Muscle layer of duodenum (tissue), 2 donors: ENCODE data around the gene VDAC1.
A peak's percentile ranks its signal among the peaks of the same experiment; 100 is the strongest.

Experiments used
- H3K27ac ChIP-seq: one replicate; pipeline ENCODE4 v1.7.0; 2013; ENCODE audit warnings: mild to moderate bottlenecking, low read length
- H3K27me3 ChIP-seq: one replicate; pipeline ENCODE4 v1.7.0; 2013; ENCODE audit warnings: low read depth, mild to moderate bottlenecking, control low read depth, low read length
- H3K36me3 ChIP-seq, 2 donors: one replicate each; pipeline ENCODE4 v1.7.0; 2013; ENCODE audit warnings: low read length in 2 of 2, control low read depth in 1 of 2, mild to moderate bottlenecking in 1 of 2; ENCODE audit not compliant: insufficient read depth in 2 of 2, control insufficient read depth in 1 of 2
- H3K4me1 ChIP-seq, 2 donors: one replicate each; pipeline ENCODE4 v1.7.0; 2013; ENCODE audit warnings: low read length in 2 of 2, mild to moderate bottlenecking in 2 of 2, control low read depth in 1 of 2, moderate library complexity in 1 of 2; ENCODE audit not compliant: insufficient read depth in 2 of 2, control insufficient read depth in 1 of 2
- H3K4me3 ChIP-seq, 2 donors: one replicate each; pipeline ENCODE4 v1.7.0; 2013; ENCODE audit warnings: low read length in 2 of 2, low read depth in 1 of 2, mild to moderate bottlenecking in 1 of 2
- H3K9me3 ChIP-seq, 2 donors: one replicate each; pipeline ENCODE4 v1.7.0; 2013; ENCODE audit warnings: low read length in 2 of 2, control low read depth in 1 of 2, mild to moderate bottlenecking in 1 of 2; ENCODE audit not compliant: control insufficient read depth in 1 of 2
- donor health status: healthy.

VDAC1 gene

GRCh38 chr5:134019636-134020035 is 14.9 kb upstream of the VDAC1 start:
- no peaks in the 10 kb centered on the region for H3K27me3 ChIP-seq
- H3K27ac ChIP-seq = peak overlapping the region; percentile 75
- H3K4me1 ChIP-seq = no peaks in the 10 kb centered on the region
- H3K36me3 ChIP-seq = no peaks in the 10 kb centered on the region
- no peaks in the 10 kb centered on the region for H3K9me3 ChIP-seq
- no peak overlapping the region for H3K4me3 ChIP-seq

- Histone ChIP-seq H3K36me3 (no peaks in the 10 kb centered on the region), H3K27me3 (no peaks in the 10 kb centered on the region), H3K9me3 (no peaks in the 10 kb centered on the region), H3K4me3 (no peak overlapping the region), H3K27ac (peak overlapping the region; percentile 75), H3K4me1 (no peaks in the 10 kb centered on the region)
Measured at GRCh38 chr5:134018986-134019316, 14.2 kb upstream of the VDAC1 start.

- H3K27me3 ChIP-seq = no peaks in the 10 kb centered on the region
- H3K4me1 ChIP-seq = no peaks in the 10 kb centered on the region
- H3K27ac ChIP-seq = peak overlapping the region; percentile 75
- H3K9me3 ChIP-seq = no peaks in the 10 kb centered on the region
- no peak overlapping the region for H3K4me3 ChIP-seq
- H3K36me3 ChIP-seq = no peaks in the 10 kb centered on the region
Measured at GRCh38 chr5:134018154-134018985, 13.6 kb upstream of the VDAC1 start.

- H3K27ac ChIP-seq = no peak overlapping the region
- no peaks in the 10 kb centered on the region for H3K27me3 ChIP-seq
Measured at GRCh38 chr5:134008266-134008749, 3.5 kb upstream of the VDAC1 start.

GRCh38 chr5:134007581-134008265 is 2.9 kb upstream of the VDAC1 start:
- H3K4me1 ChIP-seq = peaks cover 8 to 17% of the 10 kb centered on the region in 2 donors
- H3K9me3 ChIP-seq = no peaks in the 10 kb centered on the region
- peaks cover 0 to 17% of the 10 kb centered on the region in 2 donors for H3K36me3 ChIP-seq
- no peaks in the 10 kb centered on the region for H3K27me3 ChIP-seq
- H3K27ac ChIP-seq = no peak overlapping the region
- H3K4me3 ChIP-seq = no peak overlapping the region

More at GRCh38 chr5:134008266-134008749, 3.5 kb upstream of the VDAC1 start:
- Histone ChIP-seq H3K4me1 (peaks cover 2 to 12% of the 10 kb centered on the region in 2 donors), H3K9me3 (no peaks in the 10 kb centered on the region), H3K4me3 (no peak overlapping the region), H3K36me3 (peaks cover 0 to 17% of the 10 kb centered on the region in 2 donors)

GRCh38 chr5:134006115-134006514 is 1.3 kb upstream of the VDAC1 start:
- Histone ChIP-seq H3K4me1 (peaks cover 15 to 32% of the 10 kb centered on the region in 2 donors), H3K27me3 (no peaks in the 10 kb centered on the region), H3K27ac (peak overlapping the region; percentile 94), H3K9me3 (no peaks in the 10 kb centered on the region), H3K36me3 (peaks cover under 1 to 17% of the 10 kb centered on the region in 2 donors), H3K4me3 (peak overlapping the region; percentile 68 to 74)

GRCh38 chr5:134005417-134006061 is 764 bp upstream of the VDAC1 start:
- Histone ChIP-seq H3K4me3 (peak overlapping the region; percentile 68 to 74), H3K27ac (peak overlapping the region; percentile 94), H3K9me3 (no peaks in the 10 kb centered on the region), H3K36me3 (peaks cover 2 to 17% of the 10 kb centered on the region in 2 donors), H3K27me3 (no peaks in the 10 kb centered on the region), H3K4me1 (peaks cover 18 to 37% of the 10 kb centered on the region in 2 donors)

GRCh38 chr5:134003817-134004625 is 754 bp downstream of the VDAC1 start:
- Histone ChIP-seq H3K27ac (peak overlapping the region; percentile 97), H3K4me1 (peaks cover 18 to 44% of the 10 kb centered on the region in 2 donors), H3K36me3 (peaks cover 2 to 17% of the 10 kb centered on the region in 2 donors), H3K27me3 (no peaks in the 10 kb centered on the region), H3K9me3 (no peaks in the 10 kb centered on the region), H3K4me3 (peak overlapping the region; percentile 68 to 80)

- Histone ChIP-seq H3K4me1 (peaks cover 18 to 44% of the 10 kb centered on the region in 2 donors), H3K9me3 (no peaks in the 10 kb centered on the region), H3K4me3 (peak overlapping the region; percentile 68 to 80), H3K27me3 (no peaks in the 10 kb centered on the region), H3K36me3 (peaks cover 2 to 17% of the 10 kb centered on the region in 2 donors), H3K27ac (peak overlapping the region; percentile 97)
Measured at GRCh38 chr5:134003064-134003816, 1.5 kb downstream of the VDAC1 start.
